GM18861 (cell line): ENCODE data around the gene SPSB2.

ENCODE experiments used
- ATAC-seq: cut with Tn5 transposase; IDR thresholded peaks from one replicate; pipeline ENCODE4 v1.9.1; 2021; ENCODE audit not compliant: unreplicated experiment

The SPSB2 gene

DNA sequence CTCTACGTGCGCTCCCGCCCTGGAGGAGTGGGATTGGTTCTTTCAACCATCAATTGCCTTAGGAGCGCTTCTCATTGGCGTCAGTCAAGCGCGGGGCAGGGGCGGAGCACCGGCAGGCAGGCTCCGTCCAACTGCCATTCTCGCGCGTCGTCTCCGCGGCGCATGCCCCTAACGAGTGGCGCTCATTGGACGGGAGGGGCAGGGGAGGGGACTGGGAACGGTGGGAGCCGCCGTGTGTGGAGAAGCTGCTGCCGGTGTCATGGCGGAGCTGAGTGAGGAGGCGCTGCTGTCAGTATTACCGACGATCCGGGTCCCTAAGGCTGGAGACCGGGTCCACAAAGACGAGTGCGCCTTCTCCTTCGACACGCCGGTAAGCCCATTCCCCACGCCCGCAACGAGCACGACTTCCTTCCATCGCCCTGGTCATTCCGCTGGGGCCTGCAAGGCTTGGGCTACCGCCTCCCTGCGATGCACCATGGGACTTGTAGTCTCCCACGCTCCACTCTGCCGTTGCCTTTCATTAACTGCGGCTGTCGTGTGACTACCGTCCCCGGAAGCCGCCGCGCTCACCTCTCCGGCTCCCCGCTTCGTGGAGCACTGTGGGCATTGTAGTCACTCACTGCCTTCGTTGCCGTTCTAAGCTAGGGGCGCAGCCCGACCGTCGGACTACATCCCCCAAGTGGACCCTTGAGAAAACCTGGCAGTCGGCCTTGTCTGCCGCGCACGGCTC is 21.0 kb downstream of the SPSB2 start, which contains the start of gene USP5:
TSS of gene USP5 (plus strand) at position 230 of the 730 bp plus-strand sequence. CDS start at position 260, 30 bp downstream.
- ATAC-seq = peak; percentile 79

GRCh38 chr12:6851153-6851920 is 21.8 kb downstream of the SPSB2 start, which contains the start of gene CDCA3:
TSS of gene CDCA3 (minus strand) at chr12:6851286. CDS start at chr12:6850952, 334 bp downstream.
- peak; percentile 56 for ATAC-seq

DNA sequence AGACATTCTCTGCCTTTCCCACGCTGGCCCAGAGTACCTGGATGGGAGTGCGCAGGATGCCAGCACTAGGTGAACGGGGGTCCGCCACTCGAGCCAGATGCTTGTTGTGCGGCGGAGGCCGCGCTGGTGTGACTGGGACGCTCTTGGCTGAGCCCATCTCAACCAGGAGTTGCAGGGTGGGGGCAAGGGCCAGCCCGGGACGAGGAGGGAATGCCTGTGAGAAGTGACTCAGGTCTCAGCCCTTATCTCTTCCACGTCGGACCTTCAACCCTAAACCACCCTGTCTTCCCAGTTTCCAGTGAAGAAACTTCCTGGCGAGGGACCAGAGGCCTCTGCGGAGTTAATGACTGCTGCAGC is 22.3 kb downstream of the SPSB2 start:
- no peak for ATAC-seq

- ATAC-seq = no peak
Observed at GRCh38 chr12:6849976-6850560, 23.0 kb downstream of the SPSB2 start.

GRCh38 chr12:6849427-6849826 is 23.7 kb downstream of the SPSB2 start:
- no peak for ATAC-seq

DNA sequence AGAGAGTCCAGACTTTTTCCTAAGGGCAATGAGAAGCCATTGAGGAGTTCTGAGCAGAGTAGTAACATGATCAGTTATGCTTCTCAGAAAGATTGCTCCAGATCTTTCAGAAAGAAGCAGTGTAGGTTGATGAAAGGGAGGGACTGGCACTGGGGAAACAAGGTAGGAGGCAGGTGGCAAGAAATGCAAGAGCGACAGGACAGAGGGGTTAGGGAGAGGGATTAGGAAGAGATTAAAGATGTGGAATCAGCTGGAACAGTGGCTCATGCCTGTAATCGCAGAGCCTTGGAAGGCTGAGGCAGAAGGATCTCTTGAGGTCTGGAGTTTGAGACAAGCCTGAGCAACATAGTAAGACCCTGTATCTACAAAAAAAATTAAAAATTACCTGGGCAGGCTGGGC is 25.4 kb downstream of the SPSB2 start:
- ATAC-seq = no peak

DNA sequence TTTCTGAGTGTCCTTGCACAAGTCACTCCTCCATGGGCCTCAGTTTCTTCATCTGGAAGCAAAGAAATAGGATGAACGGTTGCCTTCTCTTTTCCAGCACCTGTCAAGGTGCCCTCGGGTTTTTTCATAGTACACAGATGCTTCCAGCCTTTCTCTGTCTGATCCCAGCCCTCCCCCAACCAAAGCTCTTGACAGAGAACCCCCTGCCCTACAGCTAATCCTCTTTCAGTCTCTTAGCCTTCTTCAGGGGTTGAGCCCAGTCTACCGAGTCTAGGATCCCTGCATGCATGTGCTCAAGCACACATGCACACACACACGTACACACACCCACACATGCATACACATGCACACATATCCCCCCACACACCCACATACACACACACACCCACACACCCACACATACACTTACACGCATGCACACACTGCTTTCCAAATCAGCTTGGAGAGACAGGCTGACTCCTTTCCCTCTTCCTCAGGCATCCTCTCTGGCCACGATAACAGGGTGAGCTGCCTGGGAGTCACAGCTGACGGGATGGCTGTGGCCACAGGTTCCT is 26.7 kb downstream of the SPSB2 start:
- ATAC-seq = no peak

- ATAC-seq = no peak
Observed at GRCh38 chr12:6845395-6845794, 27.7 kb downstream of the SPSB2 start.

- no peak for ATAC-seq
Observed at GRCh38 chr12:6843118-6843902, 29.8 kb downstream of the SPSB2 start.

- ATAC-seq = no peak
Observed at GRCh38 chr12:6842075-6842474, 31.0 kb downstream of the SPSB2 start.

DNA sequence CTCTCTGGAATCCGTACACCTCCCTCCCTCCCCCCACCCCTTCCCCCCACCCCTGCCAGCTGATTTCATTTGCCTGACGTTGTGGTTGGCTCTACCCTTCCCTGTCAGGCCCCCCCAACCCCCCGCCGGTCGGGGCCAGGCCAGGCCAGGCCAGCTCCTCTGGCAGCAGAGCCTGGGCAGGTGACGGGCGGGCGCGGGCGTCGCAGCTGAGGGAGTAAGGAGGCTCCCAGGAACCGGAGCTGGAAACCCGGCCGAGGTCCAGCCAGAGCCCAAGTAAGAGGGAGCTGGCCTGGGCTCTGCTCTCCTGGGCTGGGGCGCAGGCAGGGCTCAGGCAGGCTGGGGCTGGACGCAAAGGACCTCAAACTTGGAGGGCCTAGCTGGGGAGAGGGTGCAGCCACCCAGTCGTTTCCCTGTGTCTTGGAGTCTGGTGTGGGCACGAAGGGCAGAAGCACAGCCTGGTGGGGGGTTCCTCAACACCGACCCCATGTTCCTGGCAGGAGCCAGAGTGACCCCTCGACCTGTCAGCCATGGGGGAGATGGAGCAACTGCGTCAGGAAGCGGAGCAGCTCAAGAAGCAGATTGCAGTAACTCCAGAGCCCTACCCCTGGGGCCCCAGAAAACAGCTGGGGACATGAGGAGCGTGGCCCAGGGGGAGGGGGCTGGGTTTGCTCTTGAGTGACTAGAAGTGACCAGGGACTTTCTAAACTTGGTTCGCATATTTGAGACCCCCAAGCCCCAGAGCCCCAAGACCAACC is 32.2 kb downstream of the SPSB2 start, which contains the start of gene GNB3:
TSS of gene GNB3 (plus strand) at position 165 of the 755 bp plus-strand sequence. CDS start at position 528, 363 bp downstream.
- ATAC-seq = no peak

DNA sequence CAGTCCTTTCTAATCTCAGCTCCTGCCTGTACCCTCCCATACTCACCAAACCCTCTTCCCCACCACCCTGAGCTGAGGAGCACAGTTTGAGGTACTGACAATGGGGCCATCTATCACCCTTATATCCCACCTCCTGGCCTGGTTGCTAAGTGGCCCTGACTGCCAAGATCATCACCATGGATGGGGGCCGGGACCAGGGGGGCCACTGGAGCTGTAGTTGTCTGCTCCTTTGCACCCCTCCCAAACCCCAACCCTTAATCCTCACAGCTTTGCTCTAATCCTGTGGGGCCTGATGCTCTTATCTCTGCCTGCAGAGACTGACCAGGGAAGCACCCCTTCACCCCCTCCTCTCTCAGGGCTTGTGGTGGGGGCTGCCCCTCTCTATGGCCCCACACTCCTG is 32.8 kb downstream of the SPSB2 start:
- no peak for ATAC-seq

GRCh38 chr12:6839482-6840201 is 33.5 kb downstream of the SPSB2 start:
- no peak for ATAC-seq

DNA sequence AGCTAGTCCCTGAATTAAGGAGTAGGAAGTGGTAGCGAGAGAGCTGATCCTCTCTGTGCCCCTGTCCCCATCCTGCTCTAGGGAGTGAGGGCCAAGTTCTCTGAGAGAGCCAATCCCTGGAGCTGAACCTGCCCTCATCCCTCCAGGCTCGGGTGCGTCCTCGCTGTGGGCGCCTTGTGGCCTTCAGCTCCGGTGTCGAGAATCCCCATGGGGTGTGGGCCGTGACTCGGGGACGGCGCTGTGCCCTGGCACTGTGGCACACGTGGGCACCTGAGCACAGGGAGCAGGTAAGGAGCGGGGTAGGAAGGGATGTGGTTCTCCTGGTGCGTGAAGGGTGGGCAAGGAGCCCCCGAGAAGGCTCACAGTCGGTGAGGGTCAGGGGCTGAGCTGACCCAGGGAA is 34.2 kb downstream of the SPSB2 start:
- no peak for ATAC-seq

DNA sequence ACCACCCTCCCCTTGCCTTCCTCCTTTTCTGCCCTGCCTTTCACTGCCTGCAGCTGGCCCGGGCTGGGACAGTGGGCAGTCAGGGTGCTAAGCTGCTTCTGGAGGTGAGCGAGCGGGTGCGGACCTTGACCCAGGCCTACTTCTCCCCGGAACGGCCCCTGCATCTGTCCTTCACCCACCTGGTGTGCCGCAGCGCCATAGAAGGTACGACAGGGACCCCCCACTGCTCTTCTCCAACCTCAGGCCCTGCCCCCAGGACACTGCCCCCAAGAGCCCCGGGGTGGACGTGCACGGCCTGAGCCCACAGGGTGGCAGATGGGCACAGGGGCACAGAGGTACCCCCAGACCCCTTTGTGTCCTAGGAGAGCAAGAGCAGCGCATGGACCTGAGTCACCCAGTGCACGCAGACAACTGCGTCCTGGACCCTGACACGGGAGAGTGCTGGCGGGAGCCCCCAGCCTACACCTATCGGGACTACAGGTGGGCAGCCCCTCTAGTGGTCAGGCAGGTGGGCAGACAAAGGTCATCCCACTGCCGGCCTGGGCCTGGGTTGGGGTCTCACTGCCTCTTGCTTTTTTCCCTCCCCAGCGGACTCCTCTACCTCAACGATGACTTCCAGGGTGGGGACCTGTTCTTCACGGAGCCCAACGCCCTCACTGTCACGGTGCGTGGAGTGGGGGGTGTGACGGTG is 35.6 kb downstream of the SPSB2 start:
- no peak for ATAC-seq

DNA sequence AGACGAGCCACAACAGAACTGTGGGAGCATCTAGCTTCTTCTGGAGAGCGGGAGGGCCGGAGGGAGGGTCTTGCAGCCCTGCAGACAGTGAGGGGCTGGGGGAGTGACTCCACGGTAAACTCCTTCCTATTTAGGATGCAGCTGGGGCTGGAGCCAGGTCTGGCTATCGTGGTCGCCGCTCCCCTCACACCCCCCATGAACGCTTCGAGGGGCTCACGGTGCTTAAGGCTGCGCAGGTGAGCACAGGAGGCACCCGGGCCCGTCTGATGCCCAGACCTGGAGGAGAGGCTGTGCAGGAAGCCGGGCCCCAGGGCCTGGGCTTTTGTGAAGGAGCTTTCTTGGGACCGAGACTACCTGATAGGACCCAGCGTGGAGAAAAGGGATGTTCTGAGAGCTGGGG is 36.3 kb downstream of the SPSB2 start:
- no peak for ATAC-seq

DNA sequence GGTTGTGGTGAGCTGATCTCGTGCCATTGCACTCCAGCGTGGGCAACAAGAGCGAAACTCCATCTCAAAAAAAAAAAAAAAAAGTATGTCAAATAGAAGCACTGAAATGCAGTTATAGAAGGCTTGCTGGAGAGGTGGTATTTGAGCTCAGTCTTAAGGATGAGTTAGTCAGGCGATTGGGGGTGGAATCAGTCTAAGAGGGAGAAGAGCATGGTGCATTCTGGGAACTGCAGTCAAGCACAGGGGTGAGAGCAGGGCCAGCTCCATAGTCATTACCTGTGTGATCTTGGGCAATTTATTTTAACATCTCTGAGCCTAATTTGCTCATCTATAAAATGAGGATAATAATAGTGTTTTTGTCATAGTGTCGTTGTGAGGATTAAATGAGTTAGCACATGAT is 38.2 kb downstream of the SPSB2 start:
- no peak for ATAC-seq

DNA sequence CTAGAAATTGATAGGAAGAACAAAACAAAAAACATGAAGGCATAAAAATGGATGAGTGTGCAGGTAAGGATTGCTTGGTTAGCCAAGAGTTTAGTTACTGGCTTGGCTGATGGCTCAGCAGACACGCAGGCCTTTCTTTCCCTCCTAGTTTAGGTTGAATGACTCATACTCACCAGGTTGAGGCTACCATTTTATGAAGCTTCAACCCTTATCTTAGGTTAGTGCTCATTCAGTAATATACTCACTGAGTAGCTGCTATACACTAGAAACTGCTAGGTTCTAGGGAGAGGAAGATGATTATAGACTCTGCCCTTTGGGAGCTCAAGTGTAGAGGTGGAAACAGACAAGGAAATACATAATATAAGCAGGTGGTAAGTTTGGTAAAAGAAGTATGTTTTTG is 38.8 kb downstream of the SPSB2 start:
- ATAC-seq = no peak
